Measurements from ENCODE around the gene JARID2. TPM values are rescaled to one million over a fixed set of nuclear protein-coding genes. Genes with fewer than 3 reads are reported as not detected.
A peak's percentile ranks its signal among the peaks of the same experiment; 100 is the strongest.

Gene JARID2
- total RNA-seq, 1 experiment from 2014 or later, result 0.56 TPM

- no peak for DNase-seq
- Histone ChIP-seq H3K9me3 (no peaks in the 10 kb centered on the region), H3K36me3 (no peaks in the 10 kb centered on the region), H3K27me3 (no peaks in the 10 kb centered on the region), H3K4me3 (no peak overlapping the region)
Observed at GRCh38 chr6:15362274-15363160, 116.6 kb downstream of the JARID2 start.

GRCh38 chr6:15363164-15363522 is 117.3 kb downstream of the JARID2 start:
- H3K9me3 ChIP-seq, result no peaks in the 10 kb centered on the region
- no peaks in the 10 kb centered on the region for H3K27me3 ChIP-seq
- DNase-seq, result no peak
- no peak overlapping the region for H3K4me3 ChIP-seq
- no peaks in the 10 kb centered on the region for H3K36me3 ChIP-seq

GRCh38 chr6:15363523-15364400 is 117.9 kb downstream of the JARID2 start:
- Histone ChIP-seq H3K27me3 (no peaks in the 10 kb centered on the region), H3K36me3 (no peaks in the 10 kb centered on the region), H3K9me3 (no peaks in the 10 kb centered on the region), H3K4me3 (no peak overlapping the region)
- no peak for DNase-seq

- no peak for DNase-seq
- H3K27me3 ChIP-seq, result no peaks in the 10 kb centered on the region
- H3K9me3 ChIP-seq, result no peaks in the 10 kb centered on the region
- no peak overlapping the region for H3K4me3 ChIP-seq
- H3K36me3 ChIP-seq, result no peaks in the 10 kb centered on the region
Observed at GRCh38 chr6:15364401-15365037, 118.7 kb downstream of the JARID2 start.

GRCh38 chr6:15365273-15365687 is 119.4 kb downstream of the JARID2 start:
- no peak overlapping the region for H3K4me3 ChIP-seq
- no peaks in the 10 kb centered on the region for H3K27me3 ChIP-seq
- no peaks in the 10 kb centered on the region for H3K9me3 ChIP-seq
- DNase-seq, result no peak
- no peaks in the 10 kb centered on the region for H3K36me3 ChIP-seq

GRCh38 chr6:15366003-15366535 is 120.2 kb downstream of the JARID2 start:
- Histone ChIP-seq H3K9me3 (no peaks in the 10 kb centered on the region), H3K36me3 (no peaks in the 10 kb centered on the region), H3K27me3 (no peaks in the 10 kb centered on the region), H3K4me3 (no peak overlapping the region)
- DNase-seq, result no peak

GRCh38 chr6:15366879-15367278 is 121.0 kb downstream of the JARID2 start:
- no peaks in the 10 kb centered on the region for H3K9me3 ChIP-seq
- H3K27me3 ChIP-seq, result no peaks in the 10 kb centered on the region
- H3K36me3 ChIP-seq, result no peaks in the 10 kb centered on the region
- no peak overlapping the region for H3K4me3 ChIP-seq
- DNase-seq, result no peak

GRCh38 chr6:15368186-15368585 is 122.3 kb downstream of the JARID2 start:
- H3K36me3 ChIP-seq, result no peaks in the 10 kb centered on the region
- no peaks in the 10 kb centered on the region for H3K9me3 ChIP-seq
- DNase-seq, result no peak
- no peaks in the 10 kb centered on the region for H3K27me3 ChIP-seq
- no peak overlapping the region for H3K4me3 ChIP-seq

- Histone ChIP-seq H3K9me3 (no peaks in the 10 kb centered on the region), H3K36me3 (no peaks in the 10 kb centered on the region), H3K4me3 (no peak overlapping the region), H3K27me3 (no peaks in the 10 kb centered on the region)
- no peak for DNase-seq
Observed at GRCh38 chr6:15368873-15369272, 123.0 kb downstream of the JARID2 start.

GRCh38 chr6:15369838-15370237 is 124.0 kb downstream of the JARID2 start:
- Histone ChIP-seq H3K36me3 (no peaks in the 10 kb centered on the region), H3K4me3 (no peak overlapping the region), H3K9me3 (no peaks in the 10 kb centered on the region), H3K27me3 (no peaks in the 10 kb centered on the region)
- no peak for DNase-seq

GRCh38 chr6:15370733-15371671 is 125.1 kb downstream of the JARID2 start:
- no peaks in the 10 kb centered on the region for H3K36me3 ChIP-seq
- no peak overlapping the region for H3K4me3 ChIP-seq
- H3K27me3 ChIP-seq, result no peaks in the 10 kb centered on the region
- DNase-seq, result no peak
- H3K9me3 ChIP-seq, result no peaks in the 10 kb centered on the region

GRCh38 chr6:15372932-15373331 is 127.1 kb downstream of the JARID2 start:
- Histone ChIP-seq H3K27me3 (no peaks in the 10 kb centered on the region), H3K4me3 (no peak overlapping the region), H3K9me3 (no peaks in the 10 kb centered on the region), H3K36me3 (no peaks in the 10 kb centered on the region)
- DNase-seq, result no peak

- no peak for DNase-seq
- Histone ChIP-seq H3K4me3 (no peak overlapping the region), H3K27me3 (no peaks in the 10 kb centered on the region), H3K36me3 (no peaks in the 10 kb centered on the region), H3K9me3 (no peaks in the 10 kb centered on the region)
Observed at GRCh38 chr6:15374119-15374518, 128.2 kb downstream of the JARID2 start.

GRCh38 chr6:15375018-15375417 is 129.1 kb downstream of the JARID2 start:
- no peak for DNase-seq
- Histone ChIP-seq H3K27me3 (no peaks in the 10 kb centered on the region), H3K4me3 (no peak overlapping the region), H3K9me3 (no peaks in the 10 kb centered on the region), H3K36me3 (no peaks in the 10 kb centered on the region)

GRCh38 chr6:15375638-15376290 is 129.9 kb downstream of the JARID2 start:
- Histone ChIP-seq H3K9me3 (no peaks in the 10 kb centered on the region), H3K36me3 (no peaks in the 10 kb centered on the region), H3K4me3 (no peak overlapping the region), H3K27me3 (no peaks in the 10 kb centered on the region)
- DNase-seq, result peak; percentile 74

Measured in MG63 (cell line).